AG09319 (cell line): ENCODE data around the gene CT83.

Experiments used
- DNase-seq: peaks from one replicate; pipeline ENCODE4 v3.0.0-alpha.2; 2010; ENCODE audit warnings: low read depth; ENCODE audit errors: extremely low read depth
- TF ChIP-seq, protein P1 (sequence below): IDR thresholded peaks from 2 replicates; pipeline ENCODE4 v1.5.1; 2011; ENCODE audit warnings: low read depth, mild to moderate bottlenecking, inconsistent platforms, low read length, moderate library complexity

The CT83 gene, protein sequence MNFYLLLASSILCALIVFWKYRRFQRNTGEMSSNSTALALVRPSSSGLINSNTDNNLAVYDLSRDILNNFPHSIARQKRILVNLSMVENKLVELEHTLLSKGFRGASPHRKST

DNA sequence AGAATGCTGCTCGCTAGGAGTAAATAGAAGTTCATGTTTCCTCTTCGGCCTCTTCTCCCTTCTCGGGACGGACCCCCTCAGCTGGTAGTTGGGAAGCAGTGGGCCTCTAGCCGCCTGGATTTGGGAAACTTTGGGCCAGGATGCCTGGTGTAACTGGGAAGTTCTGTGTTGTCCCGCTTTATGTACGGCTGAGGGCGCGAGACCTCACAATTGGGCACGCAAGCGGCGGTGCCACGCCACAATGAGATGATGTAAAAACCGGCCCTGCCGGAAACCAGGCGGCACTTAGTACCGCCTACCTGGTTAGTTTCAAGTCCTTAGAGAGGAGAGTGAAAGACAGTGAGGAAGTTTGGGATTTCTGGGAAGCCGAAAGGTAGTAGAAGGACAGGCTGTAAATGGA is at the start of gene CT83:
Gene CT83 (minus strand): TSS at position 155 of the 400 bp plus-strand sequence. CDS start 120 bp downstream, at position 35.
- no peak for DNase-seq
- TF ChIP-seq, protein P1, sequence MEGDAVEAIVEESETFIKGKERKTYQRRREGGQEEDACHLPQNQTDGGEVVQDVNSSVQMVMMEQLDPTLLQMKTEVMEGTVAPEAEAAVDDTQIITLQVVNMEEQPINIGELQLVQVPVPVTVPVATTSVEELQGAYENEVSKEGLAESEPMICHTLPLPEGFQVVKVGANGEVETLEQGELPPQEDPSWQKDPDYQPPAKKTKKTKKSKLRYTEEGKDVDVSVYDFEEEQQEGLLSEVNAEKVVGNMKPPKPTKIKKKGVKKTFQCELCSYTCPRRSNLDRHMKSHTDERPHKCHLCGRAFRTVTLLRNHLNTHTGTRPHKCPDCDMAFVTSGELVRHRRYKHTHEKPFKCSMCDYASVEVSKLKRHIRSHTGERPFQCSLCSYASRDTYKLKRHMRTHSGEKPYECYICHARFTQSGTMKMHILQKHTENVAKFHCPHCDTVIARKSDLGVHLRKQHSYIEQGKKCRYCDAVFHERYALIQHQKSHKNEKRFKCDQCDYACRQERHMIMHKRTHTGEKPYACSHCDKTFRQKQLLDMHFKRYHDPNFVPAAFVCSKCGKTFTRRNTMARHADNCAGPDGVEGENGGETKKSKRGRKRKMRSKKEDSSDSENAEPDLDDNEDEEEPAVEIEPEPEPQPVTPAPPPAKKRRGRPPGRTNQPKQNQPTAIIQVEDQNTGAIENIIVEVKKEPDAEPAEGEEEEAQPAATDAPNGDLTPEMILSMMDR, result no peak

- DNase-seq, result no peak
- TF ChIP-seq, protein P1, result no peak
Measured at GRCh38 chrX:116499780-116500179, 37.0 kb upstream of the CT83 start.

GRCh38 chrX:116493271-116493670 is 30.5 kb upstream of the CT83 start:
- TF ChIP-seq, protein P1, result no peak
- no peak for DNase-seq

DNA sequence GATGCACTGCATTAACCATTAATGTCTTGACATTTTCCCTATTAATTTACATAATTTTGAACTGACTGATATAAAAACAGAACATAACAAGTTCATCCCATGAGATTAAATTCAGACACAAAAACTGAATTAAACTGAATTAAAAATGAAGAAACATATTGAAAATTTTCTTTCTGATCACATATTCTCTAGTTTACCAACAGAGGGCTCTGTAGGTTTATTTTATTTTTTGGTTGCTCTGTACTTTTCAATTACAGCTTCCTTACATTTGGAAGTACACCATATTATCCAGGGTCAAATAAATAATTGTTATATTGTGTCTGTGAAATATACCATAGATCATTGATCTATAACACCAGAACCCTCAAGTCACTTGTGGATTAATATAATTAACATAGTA is 27.3 kb upstream of the CT83 start:
- no peak for DNase-seq
- TF ChIP-seq, protein P1, result peak; percentile 21

DNA sequence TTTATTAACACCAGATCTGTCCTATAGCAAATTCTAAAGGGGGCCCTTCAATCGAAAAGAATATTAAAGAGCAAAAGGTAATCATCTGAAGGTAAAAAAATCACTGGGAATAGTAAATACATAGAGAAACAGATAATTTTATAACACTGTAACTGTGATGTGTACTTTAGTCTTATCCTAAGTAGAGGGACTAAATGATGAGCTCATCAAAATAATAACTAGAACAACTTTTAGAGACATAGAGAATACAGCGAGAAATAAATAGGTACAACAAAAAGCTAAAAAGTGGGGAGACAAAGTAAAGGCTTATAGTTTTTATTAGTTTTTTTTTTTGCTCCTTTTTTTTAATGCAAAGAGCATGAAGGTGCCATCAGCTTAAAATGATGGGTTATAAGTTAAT is 17.3 kb upstream of the CT83 start:
- DNase-seq, result no peak
- TF ChIP-seq, protein P1, result no peak

DNA sequence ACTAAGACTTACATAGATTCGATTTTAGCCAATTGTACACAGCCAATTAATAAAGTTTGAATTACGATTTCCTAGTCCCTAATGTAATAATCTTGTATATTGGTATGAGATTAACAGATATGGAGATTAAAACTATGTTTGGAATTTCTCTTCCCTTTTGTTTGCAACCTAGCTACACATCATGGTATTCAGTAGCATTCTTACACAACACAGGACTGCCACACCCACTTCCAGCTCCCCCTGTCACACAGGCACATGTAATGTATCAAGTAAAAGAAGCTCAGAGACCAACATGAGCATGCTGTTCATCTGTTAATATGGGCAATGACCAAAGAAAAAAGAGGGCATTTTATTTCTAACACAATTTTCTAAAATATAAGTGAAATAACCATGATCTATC is 13.6 kb downstream of the CT83 start:
- TF ChIP-seq, protein P1, result no peak
- DNase-seq, result no peak

- no peak for DNase-seq
- TF ChIP-seq, protein P1, result no peak
Measured at GRCh38 chrX:116436358-116436816, 26.4 kb downstream of the CT83 start, which contains the start of gene SLC6A14. SLC6A14 (plus strand) TSS chrX:116436606; CDS start chrX:116436710, 104 bp downstream.
